Subcutaneous adipose tissue (tissue), 4 donors: ENCODE results near the gene PUS7L. TPM values are rescaled to one million over a fixed set of nuclear protein-coding genes. Genes with fewer than 3 reads are reported as not detected.

Experiments
- total RNA-seq, 4 donors: library from RNA; depleted of rRNA; stranded (reverse); fragments of >200 nt; gene quantifications; one replicate each; pipeline ENCODE4 v1.1.0, GENCODE V29; 2016
- TF ChIP-seq, protein P1 (sequence below): fragments of 450-650 bp; IDR thresholded peaks from one replicate; pipeline ENCODE4 v1.5.1; 2016; ENCODE audit warnings: low read depth, mild to moderate bottlenecking, control low read depth, antibody characterized with exemption, moderate library complexity

Gene PUS7L
- total RNA-seq = 10 to 100 TPM in 3 of 4 donors, 1 to 10 TPM in 1; 7.9 to 13.0 (median 11.7) TPM

DNA sequence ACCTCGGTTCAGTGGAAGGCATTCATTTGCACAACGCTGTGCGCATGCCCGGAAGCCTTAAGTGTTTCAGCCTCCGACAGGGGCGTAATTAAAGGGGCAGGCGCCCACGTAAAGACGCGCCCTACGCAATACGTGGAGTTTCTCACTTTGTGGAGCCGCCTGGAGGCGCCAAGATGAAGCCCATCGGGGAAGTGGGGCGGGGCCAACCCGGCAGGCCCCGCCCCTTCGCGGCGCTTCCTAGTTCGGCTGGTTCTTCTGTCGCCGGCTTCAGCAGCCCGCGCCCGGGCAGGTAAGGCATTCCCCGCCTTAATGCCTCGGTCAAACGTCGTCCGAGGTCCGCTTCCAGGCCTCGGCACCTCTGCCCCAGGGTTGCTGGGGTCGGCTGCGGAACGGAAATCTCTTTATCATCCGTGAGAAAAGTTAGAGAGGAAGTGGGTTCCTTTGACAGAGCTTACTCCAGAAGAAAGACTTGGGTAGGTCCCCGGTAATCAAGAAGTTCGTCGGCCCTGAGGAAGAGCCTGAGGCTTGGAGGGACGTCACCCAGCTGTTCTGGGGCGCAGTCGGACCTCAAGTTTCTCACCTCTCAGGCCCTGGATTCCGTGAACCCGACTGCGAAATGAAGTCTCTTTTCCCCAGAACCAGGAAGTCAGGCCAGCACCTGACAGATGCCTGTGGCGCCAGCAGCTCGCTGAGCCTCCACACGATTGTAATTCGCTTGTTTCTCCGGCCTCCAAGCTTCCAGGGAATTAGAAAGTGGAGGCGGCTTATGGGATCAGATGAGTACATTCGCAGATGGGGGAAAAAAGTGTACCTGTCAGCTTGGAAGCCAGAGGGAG is at the start of gene PUS7L, which contains the start of gene IRAK4:
TSS of gene PUS7L (minus strand) at position 63 of the 836 bp plus-strand sequence. CDS start 3,545 bp downstream, outside the sequence.
TSS of gene IRAK4 (plus strand) at position 224 of the 836 bp plus-strand sequence. CDS start 9,161 bp downstream, outside the sequence.
- TF ChIP-seq, protein P1, sequence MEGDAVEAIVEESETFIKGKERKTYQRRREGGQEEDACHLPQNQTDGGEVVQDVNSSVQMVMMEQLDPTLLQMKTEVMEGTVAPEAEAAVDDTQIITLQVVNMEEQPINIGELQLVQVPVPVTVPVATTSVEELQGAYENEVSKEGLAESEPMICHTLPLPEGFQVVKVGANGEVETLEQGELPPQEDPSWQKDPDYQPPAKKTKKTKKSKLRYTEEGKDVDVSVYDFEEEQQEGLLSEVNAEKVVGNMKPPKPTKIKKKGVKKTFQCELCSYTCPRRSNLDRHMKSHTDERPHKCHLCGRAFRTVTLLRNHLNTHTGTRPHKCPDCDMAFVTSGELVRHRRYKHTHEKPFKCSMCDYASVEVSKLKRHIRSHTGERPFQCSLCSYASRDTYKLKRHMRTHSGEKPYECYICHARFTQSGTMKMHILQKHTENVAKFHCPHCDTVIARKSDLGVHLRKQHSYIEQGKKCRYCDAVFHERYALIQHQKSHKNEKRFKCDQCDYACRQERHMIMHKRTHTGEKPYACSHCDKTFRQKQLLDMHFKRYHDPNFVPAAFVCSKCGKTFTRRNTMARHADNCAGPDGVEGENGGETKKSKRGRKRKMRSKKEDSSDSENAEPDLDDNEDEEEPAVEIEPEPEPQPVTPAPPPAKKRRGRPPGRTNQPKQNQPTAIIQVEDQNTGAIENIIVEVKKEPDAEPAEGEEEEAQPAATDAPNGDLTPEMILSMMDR = no peak

DNA sequence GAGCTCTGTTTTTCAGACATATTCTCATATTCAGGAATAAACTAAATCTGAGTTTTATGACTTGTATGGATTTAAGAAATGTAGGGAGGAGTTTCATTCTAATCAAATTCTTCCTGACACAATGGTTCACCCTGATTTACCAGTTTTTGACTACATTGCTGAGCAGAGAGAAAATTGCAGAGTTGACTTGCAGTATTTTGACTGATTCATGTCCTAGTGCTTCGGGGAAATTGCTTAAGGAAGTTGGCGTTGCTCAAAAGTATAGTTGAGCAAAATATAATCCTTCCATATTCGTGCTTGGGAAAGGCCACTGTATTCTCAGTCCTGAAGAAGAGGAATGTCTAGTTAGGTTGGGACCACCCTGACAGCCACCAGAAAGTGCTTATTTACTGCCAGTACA is 48.8 kb upstream of the PUS7L start:
- TF ChIP-seq, protein P1 = no peak

- TF ChIP-seq, protein P1 = no peak
These were observed 48.1 kb upstream of the PUS7L start for GRCh38 chr12:43806737-43807072.

- TF ChIP-seq, protein P1 = no peak
These were observed 47.5 kb upstream of the PUS7L start, which contains the start of gene TWF1 for GRCh38 chr12:43805860-43806736. TSS of gene TWF1 (minus strand) at chr12:43806317. CDS start at chr12:43806245, 72 bp downstream.

GRCh38 chr12:43805149-43805859 is 46.7 kb upstream of the PUS7L start:
- TF ChIP-seq, protein P1 = no peak

- TF ChIP-seq, protein P1 = no peak
These were observed 39.1 kb upstream of the PUS7L start for GRCh38 chr12:43797561-43798217.
